Left lung (tissue), 8 donors: ENCODE results near the gene PHF23. TPM values are rescaled to one million over a fixed set of nuclear protein-coding genes. Genes with fewer than 3 reads are reported as not detected.

Source experiments
- microRNA-seq, 2 donors: library from miRNA; unstranded; fragments of <30 nt; microRNA quantifications; one replicate each; pipeline ENCODE4, GENCODE V29; 2019
- polyA plus RNA-seq, 6 donors: library from polyadenylated mRNA; unstranded; fragments of 120-200 nt; gene quantifications; one replicate each; pipeline ENCODE4 v1.2.1, GENCODE V29; 2013; ENCODE audit not compliant: insufficient read length in 6 of 6
- total RNA-seq, 2 donors: library from RNA; stranded (reverse); fragmentation: NEBNext Ultra II Directional; extraction: Animal tissue kit (Norgen Biotek cat#: 25700); gene quantifications; one replicate each; pipeline ENCODE4 v1.2.1, GENCODE V29; 2021
- donor health status: DM: no; HTN: yes; CAD: no.
- donor health status: DM: no; HTN: no; CAD: no.

Gene PHF23
- total and polyA plus RNA-seq, 8 donors = 31.1 to 51.2 (median 44.5) TPM

Small RNAs within 50 kb of the gene (microRNA-seq; reads per million reads assigned to microRNA genes)
- gene MIR324 = 1,145 to 1,240 reads per million in 2 donors

Other genes starting within 250 kb of the PHF23 start
Only the 30 nearest of the 36 such genes appear.
- 10 to 100 TPM in 1 of 2 donors, 1 to 10 TPM in 1; 9.5 to 21.5 TPM for gene SLC16A13, start 203.4 kb downstream of the PHF23 start, total RNA-seq
- gene SLC16A13, start 203.4 kb downstream of the PHF23 start, polyA plus RNA-seq = 1 to 10 TPM; 3.7 to 5.8 (median 4.6) TPM
- gene SLC16A11, start 195.4 kb downstream of the PHF23 start, total RNA-seq = 1 to 10 TPM; 1.2 to 2.5 TPM
- gene SLC16A11, start 195.4 kb downstream of the PHF23 start, polyA plus RNA-seq = 1 to 10 TPM in 4 of 6 donors, under 1 TPM in 2; 0.74 to 1.5 (median 1.1) TPM
- gene CLEC10A, start 159.2 kb downstream of the PHF23 start, total RNA-seq = 1 to 10 TPM; 7.8 to 9.6 TPM
- 1 to 10 TPM; 2.0 to 3.6 (median 3.6) TPM for gene CLEC10A, start 159.2 kb downstream of the PHF23 start, polyA plus RNA-seq
- 1 to 10 TPM; 1.0 to 2.7 TPM for gene ASGR2, start 124.6 kb downstream of the PHF23 start, total RNA-seq
- under 1 TPM; 0.34 to 0.76 (median 0.51) TPM for gene ASGR2, start 124.6 kb downstream of the PHF23 start, polyA plus RNA-seq
- 1 to 10 TPM; 2.4 to 7.7 TPM for gene ASGR1, start 60.1 kb downstream of the PHF23 start, total RNA-seq
- 10 to 100 TPM in 4 of 6 donors, 1 to 10 TPM in 2; 8.7 to 13.0 (median 11.0) TPM for gene ASGR1, start 60.1 kb downstream of the PHF23 start, polyA plus RNA-seq
- 10 to 100 TPM; 25.9 to 33.8 TPM for gene DLG4, start 19.6 kb downstream of the PHF23 start, total RNA-seq
- gene DLG4, start 19.6 kb downstream of the PHF23 start, polyA plus RNA-seq = 10 to 100 TPM; 35.6 to 60.0 (median 47.6) TPM
- 100 to 1,000 TPM; 610 to 654 TPM for gene ACADVL, start 19.5 kb downstream of the PHF23 start, total RNA-seq
- 100 to 1,000 TPM; 285 to 403 (median 362) TPM for gene ACADVL, start 19.5 kb downstream of the PHF23 start, polyA plus RNA-seq
- gene DVL2, start 4.9 kb downstream of the PHF23 start, total RNA-seq = 10 to 100 TPM; 36.9 to 46.3 TPM
- 10 to 100 TPM; 51.7 to 59.7 (median 54.6) TPM for gene DVL2, start 4.9 kb downstream of the PHF23 start, polyA plus RNA-seq
- gene GABARAP, start 3.0 kb upstream of the PHF23 start, total RNA-seq = 100 to 1,000 TPM; 545 to 559 TPM
- 100 to 1,000 TPM; 442 to 526 (median 470) TPM for gene GABARAP, start 3.0 kb upstream of the PHF23 start, polyA plus RNA-seq
- 100 to 1,000 TPM; 134 to 171 TPM for gene CTDNEP1, start 12.3 kb upstream of the PHF23 start, total RNA-seq
- gene CTDNEP1, start 12.3 kb upstream of the PHF23 start, polyA plus RNA-seq = 100 to 1,000 TPM; 133 to 154 (median 146) TPM
- gene ELP5, start 12.8 kb upstream of the PHF23 start, total RNA-seq = 10 to 100 TPM; 26.5 to 46.6 TPM
- gene ELP5, start 12.8 kb upstream of the PHF23 start, polyA plus RNA-seq = 10 to 100 TPM; 36.6 to 49.7 (median 42.9) TPM
- gene CLDN7, start 23.0 kb upstream of the PHF23 start, total RNA-seq = 100 to 1,000 TPM; 187 to 197 TPM
- gene CLDN7, start 23.0 kb upstream of the PHF23 start, polyA plus RNA-seq = 10 to 100 TPM; 26.0 to 37.0 (median 34.8) TPM
- under 1 TPM; 0.60 to 0.85 TPM for gene SLC2A4, start 42.3 kb upstream of the PHF23 start, total RNA-seq
- 1 to 10 TPM in 4 of 6 donors, under 1 TPM in 2; 0.93 to 1.5 (median 1.3) TPM for gene SLC2A4, start 42.3 kb upstream of the PHF23 start, polyA plus RNA-seq
- under 1 TPM; 0.37 to 0.67 TPM for gene YBX2, start 55.2 kb upstream of the PHF23 start, total RNA-seq
- gene YBX2, start 55.2 kb upstream of the PHF23 start, polyA plus RNA-seq = 1 to 10 TPM; 1.3 to 2.5 (median 1.6) TPM
- 100 to 1,000 TPM; 307 to 622 TPM for gene EIF5A, start 68.2 kb upstream of the PHF23 start, total RNA-seq
- gene EIF5A, start 68.2 kb upstream of the PHF23 start, polyA plus RNA-seq = 100 to 1,000 TPM; 213 to 323 (median 262) TPM
- 10 to 100 TPM; 48.2 to 54.9 TPM for gene GPS2, start 75.9 kb upstream of the PHF23 start, total RNA-seq
- 100 to 1,000 TPM in 1 of 6 donors, 10 to 100 TPM in 5; 73.0 to 102 (median 81.9) TPM for gene GPS2, start 75.9 kb upstream of the PHF23 start, polyA plus RNA-seq
- 10 to 100 TPM; 27.8 to 35.2 TPM for gene NEURL4, start 89.9 kb upstream of the PHF23 start, total RNA-seq
- gene NEURL4, start 89.9 kb upstream of the PHF23 start, polyA plus RNA-seq = 10 to 100 TPM; 22.2 to 36.8 (median 27.9) TPM
- gene ACAP1, start 97.1 kb upstream of the PHF23 start, total RNA-seq = 10 to 100 TPM in 1 of 2 donors, 1 to 10 TPM in 1; 9.9 to 51.4 TPM
- gene ACAP1, start 97.1 kb upstream of the PHF23 start, polyA plus RNA-seq = 10 to 100 TPM in 2 of 6 donors, 1 to 10 TPM in 4; 6.7 to 11.3 (median 8.1) TPM
- 10 to 100 TPM; 10.3 to 10.7 TPM for gene KCTD11, start 112.7 kb upstream of the PHF23 start, total RNA-seq
- 10 to 100 TPM in 3 of 6 donors, 1 to 10 TPM in 3; 8.3 to 13.1 (median 9.9) TPM for gene KCTD11, start 112.7 kb upstream of the PHF23 start, polyA plus RNA-seq
- gene TMEM95, start 115.7 kb upstream of the PHF23 start, total RNA-seq = not detected
- gene TMEM95, start 115.7 kb upstream of the PHF23 start, polyA plus RNA-seq = not detected
- 1 to 10 TPM; 6.1 to 6.4 TPM for gene TNK1, start 141.6 kb upstream of the PHF23 start, total RNA-seq
- gene TNK1, start 141.6 kb upstream of the PHF23 start, polyA plus RNA-seq = 1 to 10 TPM; 5.3 to 8.7 (median 6.4) TPM
- 10 to 100 TPM; 42.0 to 42.7 TPM for gene PLSCR3, start 155.1 kb upstream of the PHF23 start, total RNA-seq
- gene PLSCR3, start 155.1 kb upstream of the PHF23 start, polyA plus RNA-seq = 10 to 100 TPM; 46.0 to 62.5 (median 57.7) TPM
- 10 to 100 TPM; 50.7 to 56.0 TPM for gene TMEM256, start 164.6 kb upstream of the PHF23 start, total RNA-seq
- 10 to 100 TPM; 70.7 to 75.7 (median 72.5) TPM for gene TMEM256, start 164.6 kb upstream of the PHF23 start, polyA plus RNA-seq
- 10 to 100 TPM; 14.8 to 20.1 TPM for gene NLGN2, start 168.4 kb upstream of the PHF23 start, total RNA-seq
- gene NLGN2, start 168.4 kb upstream of the PHF23 start, polyA plus RNA-seq = 10 to 100 TPM; 25.3 to 34.4 (median 30.1) TPM
- not detected for gene SPEM1, start 180.9 kb upstream of the PHF23 start, total RNA-seq
- not detected for gene SPEM1, start 180.9 kb upstream of the PHF23 start, polyA plus RNA-seq
- gene SPEM2, start 186.2 kb upstream of the PHF23 start, total RNA-seq = not detected
- not detected for gene SPEM2, start 186.2 kb upstream of the PHF23 start, polyA plus RNA-seq
- gene SPEM3, start 189.4 kb upstream of the PHF23 start, total RNA-seq = not detected
- gene SPEM3, start 189.4 kb upstream of the PHF23 start, polyA plus RNA-seq = not detected
- gene TMEM102, start 196.0 kb upstream of the PHF23 start, total RNA-seq = 1 to 10 TPM; 7.2 to 9.6 TPM
- 1 to 10 TPM; 2.1 to 3.3 (median 2.6) TPM for gene TMEM102, start 196.0 kb upstream of the PHF23 start, polyA plus RNA-seq
- gene FGF11, start 200.1 kb upstream of the PHF23 start, total RNA-seq = 1 to 10 TPM in 1 of 2 donors, under 1 TPM in 1; 0.97 to 1.7 TPM
- 1 to 10 TPM; 1.7 to 2.8 (median 2.3) TPM for gene FGF11, start 200.1 kb upstream of the PHF23 start, polyA plus RNA-seq
- 10 to 100 TPM; 10.6 to 12.1 TPM for gene CHRNB1, start 205.6 kb upstream of the PHF23 start, total RNA-seq
- gene CHRNB1, start 205.6 kb upstream of the PHF23 start, polyA plus RNA-seq = 10 to 100 TPM in 2 of 6 donors, 1 to 10 TPM in 4; 7.0 to 10.3 (median 9.6) TPM